HG02885 (cell line): ENCODE data around the gene DISC1.
"Not testable (repeated sequence)": the region's sequence is repeated elsewhere in the genome, so short reads cannot be mapped to it uniquely, and the experiment has no call there.

ENCODE experiments used
- ATAC-seq: cut with Tn5 transposase; IDR thresholded peaks from one replicate; pipeline ENCODE4 v1.9.1; 2021; ENCODE audit warnings: mild to moderate bottlenecking; ENCODE audit not compliant: unreplicated experiment, poor library complexity

DISC1 gene

GRCh38 chr1:231605149-231606100 lies 21.2 kb upstream of the DISC1 start:
- ATAC-seq, result no peak

DNA sequence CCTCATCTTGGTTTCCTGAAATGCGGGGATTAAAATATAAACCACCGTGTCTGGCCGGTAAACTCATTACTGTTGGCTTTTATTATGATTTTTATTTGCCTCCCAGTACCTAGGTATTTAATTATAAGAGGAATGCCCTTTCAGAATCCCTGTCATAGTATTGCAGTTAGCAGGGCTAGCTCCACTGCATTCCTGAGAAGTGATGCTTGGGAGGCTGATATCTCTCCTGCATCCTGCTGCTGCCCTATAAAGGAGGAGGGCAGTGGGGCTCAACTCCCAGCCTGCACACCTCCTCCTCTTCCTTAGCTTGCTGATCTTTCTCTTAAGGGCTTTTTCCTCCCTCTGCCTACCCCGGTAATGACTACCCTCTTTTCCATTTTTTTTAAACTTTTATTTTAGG lies 19.9 kb upstream of the DISC1 start:
- no peak for ATAC-seq

GRCh38 chr1:231610388-231610787 lies 16.2 kb upstream of the DISC1 start:
- ATAC-seq, result no peak

DNA sequence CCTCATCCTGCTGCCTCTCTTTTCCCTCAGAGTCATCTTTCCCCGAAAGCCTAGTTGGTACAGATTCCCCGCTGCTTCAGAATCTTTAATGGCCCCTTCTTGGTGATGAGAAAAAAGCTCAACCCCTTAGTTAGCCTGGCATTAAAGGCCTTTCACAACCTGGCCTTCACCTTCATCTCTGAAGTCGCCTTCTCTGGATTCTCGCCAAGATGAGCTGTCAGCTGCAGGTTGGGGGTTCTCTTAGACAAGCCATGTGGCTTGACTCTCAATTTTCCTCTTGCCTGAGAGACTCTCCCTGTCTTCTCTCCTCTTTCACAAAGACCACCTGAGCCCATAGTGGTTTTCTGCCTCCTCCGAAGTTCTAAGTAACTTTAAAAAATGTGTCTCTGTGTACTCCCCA lies 15.5 kb upstream of the DISC1 start:
- no peak for ATAC-seq

GRCh38 chr1:231611851-231612250 lies 14.7 kb upstream of the DISC1 start:
- ATAC-seq, result no peak

GRCh38 chr1:231612393-231613089 lies 14.0 kb upstream of the DISC1 start:
- ATAC-seq, result peak; percentile 98

GRCh38 chr1:231613419-231614349 lies 12.9 kb upstream of the DISC1 start:
- ATAC-seq, result no peak

DNA sequence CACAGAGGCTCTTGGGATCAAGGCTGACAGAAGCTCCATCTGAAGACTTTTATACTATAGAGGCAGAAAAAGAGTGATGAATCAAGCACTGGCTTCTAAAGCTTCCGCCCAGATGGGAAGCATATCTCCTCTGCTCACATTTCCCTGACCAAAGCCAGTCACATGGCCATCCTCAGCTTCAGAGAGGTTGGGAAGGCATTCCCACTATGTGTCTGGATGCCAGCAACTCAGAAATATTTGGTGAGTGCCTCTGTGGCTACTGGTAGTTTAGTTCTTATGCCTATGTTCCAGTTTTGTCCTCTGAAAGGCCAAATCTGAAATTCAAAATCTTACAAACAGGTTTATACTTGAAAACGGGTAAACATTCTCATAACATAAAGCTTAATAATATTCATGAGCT lies 9.9 kb upstream of the DISC1 start:
- no peak for ATAC-seq

DNA sequence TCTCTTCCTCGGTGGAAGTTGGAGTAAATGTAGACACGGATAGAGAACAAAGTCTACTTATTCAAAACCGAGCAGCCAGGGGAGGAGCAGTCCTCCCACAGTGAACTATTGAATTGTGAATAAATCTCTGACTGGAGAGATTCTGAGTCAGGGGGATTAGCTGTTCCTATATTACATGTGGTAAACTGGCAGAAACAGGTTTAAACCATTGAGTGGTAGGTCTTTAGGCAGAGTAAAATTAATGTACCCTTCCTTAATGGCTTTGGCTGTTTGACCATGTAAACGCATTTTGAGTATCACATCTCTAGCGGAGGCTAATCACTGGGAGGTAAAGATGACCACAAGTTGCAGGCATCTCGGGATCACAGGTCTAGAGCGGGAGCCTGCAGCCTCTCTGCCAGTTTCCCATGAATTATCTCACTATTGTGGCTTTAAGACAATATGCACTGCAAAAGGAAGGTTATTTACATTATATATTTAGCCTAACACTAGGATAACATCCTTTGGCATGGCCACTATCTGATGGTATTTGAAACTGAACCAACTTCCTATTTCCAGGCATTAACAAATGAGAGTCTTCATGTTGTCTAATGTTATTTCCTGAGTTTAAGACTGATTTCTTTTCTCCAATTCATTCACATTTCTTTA lies 7.9 kb upstream of the DISC1 start:
- no peak for ATAC-seq

GRCh38 chr1:231619257-231619634 lies 7.3 kb upstream of the DISC1 start:
- no peak for ATAC-seq

- ATAC-seq, result not testable (repeated sequence)
These were observed 1.5 kb upstream of the DISC1 start for GRCh38 chr1:231625042-231625441.

DNA sequence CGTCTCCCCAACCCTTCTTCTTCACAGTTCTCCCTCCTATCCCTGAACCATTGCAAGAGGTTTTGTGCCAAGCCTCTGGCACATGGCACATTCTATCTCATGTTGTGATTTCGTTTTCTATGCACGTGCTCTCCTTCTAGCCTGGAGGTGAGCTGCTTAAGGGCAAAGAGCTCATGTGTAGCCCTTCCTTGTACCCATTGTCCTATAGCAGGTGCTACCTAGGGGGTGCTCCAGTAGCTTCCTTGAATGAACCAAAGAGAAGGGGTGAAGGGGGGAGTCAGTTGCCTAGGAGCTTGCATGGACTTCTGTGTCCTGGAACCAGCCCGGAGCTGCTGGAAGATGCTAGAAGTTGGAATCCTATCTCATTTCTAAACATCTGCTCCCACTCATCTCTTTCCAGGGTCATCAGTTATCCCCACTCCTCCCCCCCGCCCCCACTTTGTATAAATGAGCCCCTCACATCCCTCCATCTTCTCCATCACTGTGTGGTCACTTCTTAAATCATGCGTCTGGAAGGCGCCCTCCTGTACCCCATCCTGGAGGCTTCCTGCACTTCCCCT lies 535 bp upstream of the DISC1 start:
- no peak for ATAC-seq

GRCh38 chr1:231626951-231627614 lies 493 bp downstream of the DISC1 start:
- ATAC-seq, result peak; percentile 41

- no peak for ATAC-seq
These were observed 1.8 kb downstream of the DISC1 start for GRCh38 chr1:231628207-231628876.

DNA sequence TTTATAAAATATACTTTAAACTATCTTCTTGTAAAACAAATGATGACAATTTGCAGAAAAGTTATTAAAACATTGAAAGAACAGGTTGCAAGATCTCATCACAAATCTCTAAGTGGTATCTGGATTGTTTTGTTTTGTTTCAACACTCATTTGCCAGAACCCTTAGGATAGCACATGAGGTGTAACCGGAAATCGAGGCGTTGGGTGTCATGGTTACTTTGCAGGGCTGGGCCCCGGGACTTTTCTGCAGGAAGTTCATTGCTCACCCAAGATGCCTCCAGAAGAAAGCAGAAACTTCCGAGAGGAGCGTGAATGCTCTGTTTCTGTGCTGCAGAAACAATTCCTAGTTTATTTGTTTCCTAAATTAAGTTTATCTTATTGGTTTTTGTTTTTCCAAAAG lies 2.5 kb downstream of the DISC1 start:
- no peak for ATAC-seq

DNA sequence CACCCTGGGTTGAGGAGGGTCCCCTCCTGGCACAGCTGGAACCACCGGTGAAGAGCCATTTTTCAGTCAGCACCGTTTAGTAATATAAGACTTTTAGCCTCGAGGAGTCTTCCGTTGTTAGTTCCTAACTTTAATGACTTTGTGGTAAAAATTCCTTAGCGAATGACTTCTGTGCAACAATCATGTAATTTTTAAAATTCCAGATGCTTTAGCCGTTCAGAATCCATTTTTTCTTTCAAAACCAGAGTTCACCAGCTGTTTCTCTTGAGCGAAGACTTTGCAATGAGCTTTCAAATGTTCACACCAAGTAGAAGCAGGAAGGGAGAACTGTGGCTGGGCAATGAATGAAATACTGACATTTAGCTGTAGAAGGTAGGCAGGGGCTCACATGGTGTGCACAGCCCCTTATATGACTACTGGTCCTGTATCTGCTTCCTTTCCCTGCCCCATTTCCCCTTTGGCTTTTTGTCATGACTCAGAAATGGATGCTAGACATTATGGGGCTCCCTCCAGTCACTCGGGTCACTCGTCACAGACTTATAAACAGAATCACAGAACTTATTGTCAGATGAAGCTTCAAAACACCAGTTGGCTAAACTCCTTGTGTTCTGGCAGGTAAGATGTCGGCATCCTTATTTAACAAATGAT lies 4.1 kb downstream of the DISC1 start:
- no peak for ATAC-seq

DNA sequence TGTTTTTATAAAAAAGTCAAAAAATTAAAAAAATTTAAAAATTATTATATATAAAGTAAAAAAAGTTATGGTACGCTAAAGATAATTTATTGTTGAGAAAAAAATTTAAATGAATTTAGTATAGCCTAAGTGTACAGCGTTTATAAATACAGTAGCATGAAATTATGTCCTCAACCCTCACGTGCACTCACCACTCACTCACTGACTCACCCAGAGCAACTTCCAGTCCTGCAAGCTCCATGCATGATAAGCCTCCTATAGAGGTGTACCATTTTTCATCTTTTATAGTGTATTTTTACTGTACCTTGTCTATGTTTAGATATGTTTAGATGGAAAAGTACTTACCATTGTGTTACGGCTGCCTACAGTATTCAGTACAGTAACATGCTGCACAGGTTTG lies 5.1 kb downstream of the DISC1 start:
- no peak for ATAC-seq

- ATAC-seq, result no peak
These were observed 5.5 kb downstream of the DISC1 start for GRCh38 chr1:231632119-231632518.
